Mucosa of stomach (tissue), 1 donor: ENCODE results near the gene CDC34.
"Not testable (repeated sequence)": the region's sequence is repeated elsewhere in the genome, so short reads cannot be mapped to it uniquely, and the experiment has no call there.

ENCODE experiments used
- H3K27me3 ChIP-seq: one replicate; pipeline ENCODE4 v1.7.0; 2013; ENCODE audit warnings: mild to moderate bottlenecking, low read length; ENCODE audit not compliant: control insufficient read depth, insufficient read depth
- H3K36me3 ChIP-seq: one replicate; pipeline ENCODE4 v1.7.0; 2013; ENCODE audit warnings: low read length; ENCODE audit not compliant: control insufficient read depth, insufficient read depth
- H3K4me1 ChIP-seq: one replicate; pipeline ENCODE4 v1.7.0; 2013; ENCODE audit warnings: mild to moderate bottlenecking, low read length; ENCODE audit not compliant: control insufficient read depth, insufficient read depth
- H3K4me3 ChIP-seq: one replicate; pipeline ENCODE4 v1.7.0; 2013; ENCODE audit warnings: low read length
- H3K9ac ChIP-seq: one replicate; pipeline ENCODE4 v1.7.0; 2013; ENCODE audit warnings: mild to moderate bottlenecking, low read length, moderate library complexity
- H3K9me3 ChIP-seq: one replicate; pipeline ENCODE4 v1.7.0; 2013; ENCODE audit warnings: mild to moderate bottlenecking, low read length, moderate library complexity; ENCODE audit not compliant: control insufficient read depth
- donor health status: Pancreatic carcinoma.

The CDC34 gene

DNA sequence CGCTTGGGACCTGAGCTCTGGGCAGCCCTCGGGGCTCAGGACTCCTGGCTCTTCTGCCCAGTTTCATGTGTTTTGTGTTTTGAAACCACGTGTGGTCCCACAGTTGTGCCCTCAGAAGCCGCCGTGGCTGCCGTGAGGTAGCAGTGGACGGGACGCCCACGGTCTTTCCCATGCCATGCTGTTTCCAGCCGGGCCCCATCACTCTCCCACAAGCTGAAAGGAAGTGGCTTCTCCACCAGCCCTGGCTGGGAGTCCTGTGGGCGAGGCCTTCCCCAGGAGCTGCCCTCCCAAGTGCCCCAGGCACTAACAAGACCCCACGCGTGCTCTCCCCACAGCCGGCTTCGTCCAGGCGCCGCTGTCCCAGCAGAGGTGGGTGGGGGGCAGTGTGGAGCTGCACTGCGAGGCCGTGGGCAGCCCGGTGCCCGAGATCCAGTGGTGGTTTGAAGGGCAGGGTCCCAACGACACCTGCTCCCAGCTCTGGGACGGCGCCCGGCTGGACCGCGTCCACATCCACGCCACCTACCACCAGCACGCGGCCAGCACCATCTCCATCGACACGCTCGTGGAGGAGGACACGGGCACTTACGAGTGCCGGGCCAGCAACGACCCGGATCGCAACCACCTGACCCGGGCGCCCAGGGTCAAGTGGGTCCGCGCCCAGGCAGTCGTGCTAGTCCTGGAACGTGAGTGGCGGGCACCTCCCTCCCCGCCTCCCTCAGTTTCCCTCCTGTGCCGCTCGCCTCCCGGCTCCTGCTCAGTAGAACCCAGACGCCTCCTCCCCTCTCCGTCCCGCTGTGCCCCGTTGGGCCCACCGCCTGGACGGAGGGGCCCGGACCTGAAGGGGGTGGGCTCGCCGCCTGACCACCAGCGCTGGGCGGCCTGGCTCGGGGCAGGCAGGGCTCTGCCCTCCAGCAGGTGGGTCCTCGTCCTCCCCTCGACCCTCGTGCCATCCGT lies 46.2 kb downstream of the CDC34 start:
- Histone ChIP-seq H3K9me3 (no peaks in the 10 kb centered on the region), H3K36me3 (no peaks in the 10 kb centered on the region), H3K4me1 (peaks cover 30% of the 10 kb centered on the region), H3K4me3 (no peak overlapping the region), H3K9ac (no peak overlapping the region), H3K27me3 (no peaks in the 10 kb centered on the region)

DNA sequence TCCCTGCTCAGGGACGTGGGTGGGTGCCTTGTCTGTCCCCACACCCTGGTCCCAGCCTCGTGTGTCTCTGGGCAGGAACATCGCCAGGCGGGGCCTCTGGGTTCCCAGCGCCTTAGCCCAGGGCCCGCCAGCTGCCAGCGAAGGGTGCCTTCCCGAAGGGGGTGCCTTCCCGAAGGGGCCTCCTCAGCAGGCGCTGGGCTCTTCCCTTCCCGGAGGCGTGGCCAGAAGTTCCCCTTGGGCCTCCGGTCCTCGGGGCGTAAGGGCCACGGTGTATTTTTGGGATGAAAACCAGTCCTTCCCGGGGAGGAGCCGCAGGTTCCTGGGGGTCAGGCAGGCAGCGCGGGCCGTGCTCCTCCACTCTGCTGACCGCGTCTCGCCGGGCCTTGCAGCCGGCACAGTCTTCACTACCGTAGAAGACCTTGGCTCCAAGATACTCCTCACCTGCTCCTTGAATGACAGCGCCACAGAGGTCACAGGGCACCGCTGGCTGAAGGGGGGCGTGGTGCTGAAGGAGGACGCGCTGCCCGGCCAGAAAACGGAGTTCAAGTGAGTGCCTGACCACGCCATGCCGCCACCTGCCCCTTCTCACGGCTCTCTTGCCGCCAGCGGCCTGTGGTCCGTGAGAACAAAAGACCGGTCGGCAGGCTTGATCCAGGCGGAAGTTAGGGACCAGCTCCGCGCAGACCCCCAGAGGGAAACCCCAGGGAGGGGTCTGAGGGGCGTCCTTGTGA lies 47.7 kb downstream of the CDC34 start:
- Histone ChIP-seq H3K36me3 (no peaks in the 10 kb centered on the region), H3K9ac (no peak overlapping the region), H3K9me3 (no peaks in the 10 kb centered on the region), H3K27me3 (no peaks in the 10 kb centered on the region), H3K4me1 (peaks cover 29% of the 10 kb centered on the region), H3K4me3 (no peak overlapping the region)

DNA sequence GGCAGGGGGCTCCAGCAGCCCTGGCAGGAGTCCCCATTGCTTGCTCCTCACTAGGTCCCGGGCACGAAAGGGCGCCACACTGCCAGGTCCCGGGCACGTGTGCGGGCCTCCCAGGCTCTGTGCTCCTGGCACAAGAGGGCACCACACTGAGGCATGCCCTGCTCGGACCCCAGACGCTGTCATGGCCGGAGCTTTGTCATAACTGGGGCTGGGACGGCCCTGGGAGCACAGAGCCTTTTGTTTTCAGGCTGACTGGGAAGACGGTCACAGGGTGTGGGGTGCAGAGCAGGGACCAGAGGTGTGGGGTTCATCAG lies 48.2 kb downstream of the CDC34 start:
- H3K9ac ChIP-seq = no peak overlapping the region
- no peaks in the 10 kb centered on the region for H3K9me3 ChIP-seq
- no peaks in the 10 kb centered on the region for H3K27me3 ChIP-seq
- H3K4me1 ChIP-seq = peaks cover 24% of the 10 kb centered on the region
- H3K36me3 ChIP-seq = no peaks in the 10 kb centered on the region
- H3K4me3 ChIP-seq = no peak overlapping the region

DNA sequence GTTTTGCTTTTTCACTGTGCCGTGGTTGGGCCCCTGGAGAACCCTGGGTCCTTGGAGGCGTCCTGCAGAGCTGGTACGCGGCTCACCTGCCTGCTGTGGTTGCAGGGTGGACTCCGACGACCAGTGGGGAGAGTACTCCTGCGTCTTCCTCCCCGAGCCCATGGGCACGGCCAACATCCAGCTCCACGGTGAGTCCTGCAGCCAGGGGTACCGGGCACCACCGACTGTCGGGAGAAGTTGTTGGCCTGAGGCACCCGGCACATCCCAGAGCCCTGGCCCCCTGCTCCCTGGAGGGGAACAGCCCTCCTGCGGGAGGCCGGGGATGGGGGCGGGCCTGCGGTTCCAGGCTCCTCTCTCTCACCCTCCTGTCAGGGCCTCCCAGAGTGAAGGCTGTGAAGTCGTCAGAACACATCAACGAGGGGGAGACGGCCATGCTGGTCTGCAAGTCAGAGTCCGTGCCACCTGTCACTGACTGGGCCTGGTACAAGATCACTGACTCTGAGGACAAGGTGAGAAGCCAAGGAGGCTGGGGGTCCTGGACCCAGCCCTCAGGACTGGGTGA lies 48.8 kb downstream of the CDC34 start:
- no peak overlapping the region for H3K4me3 ChIP-seq
- H3K9ac ChIP-seq = no peak overlapping the region
- no peaks in the 10 kb centered on the region for H3K9me3 ChIP-seq
- no peaks in the 10 kb centered on the region for H3K27me3 ChIP-seq
- peaks cover 18% of the 10 kb centered on the region for H3K4me1 ChIP-seq
- H3K36me3 ChIP-seq = no peaks in the 10 kb centered on the region

DNA sequence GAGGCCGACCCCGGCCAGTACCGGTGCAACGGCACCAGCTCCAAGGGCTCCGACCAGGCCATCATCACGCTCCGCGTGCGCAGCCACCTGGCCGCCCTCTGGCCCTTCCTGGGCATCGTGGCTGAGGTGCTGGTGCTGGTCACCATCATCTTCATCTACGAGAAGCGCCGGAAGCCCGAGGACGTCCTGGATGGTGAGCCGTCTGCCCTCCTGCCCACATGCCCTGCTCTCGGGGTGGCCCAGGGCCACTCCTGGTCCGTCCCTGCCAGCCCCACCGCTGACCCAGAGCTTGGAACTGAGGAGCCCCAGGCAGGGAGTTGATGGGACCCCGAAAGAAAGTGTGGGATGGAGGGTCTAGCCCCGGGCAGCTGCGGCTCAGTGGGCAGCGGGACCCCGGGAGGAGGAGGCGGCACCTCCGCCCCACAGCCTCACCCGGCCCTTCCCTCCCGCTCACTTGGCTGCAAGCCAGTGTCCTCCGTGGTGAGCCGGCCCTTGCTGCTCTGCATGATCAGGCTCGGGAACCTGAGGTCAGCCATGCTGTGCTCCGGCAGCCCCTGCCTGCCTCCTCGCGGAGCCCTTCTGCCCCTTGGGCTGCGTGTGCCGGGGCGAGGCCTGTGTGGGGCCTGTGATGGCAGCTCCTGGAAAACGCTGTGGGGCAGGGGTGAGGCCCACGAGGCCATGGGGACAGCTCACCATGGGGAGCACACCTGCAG lies 50.0 kb downstream of the CDC34 start:
- Histone ChIP-seq H3K4me1 (peaks cover 8% of the 10 kb centered on the region), H3K27me3 (no peaks in the 10 kb centered on the region), H3K9ac (no peak overlapping the region), H3K9me3 (no peaks in the 10 kb centered on the region), H3K36me3 (no peaks in the 10 kb centered on the region), H3K4me3 (no peak overlapping the region)

DNA sequence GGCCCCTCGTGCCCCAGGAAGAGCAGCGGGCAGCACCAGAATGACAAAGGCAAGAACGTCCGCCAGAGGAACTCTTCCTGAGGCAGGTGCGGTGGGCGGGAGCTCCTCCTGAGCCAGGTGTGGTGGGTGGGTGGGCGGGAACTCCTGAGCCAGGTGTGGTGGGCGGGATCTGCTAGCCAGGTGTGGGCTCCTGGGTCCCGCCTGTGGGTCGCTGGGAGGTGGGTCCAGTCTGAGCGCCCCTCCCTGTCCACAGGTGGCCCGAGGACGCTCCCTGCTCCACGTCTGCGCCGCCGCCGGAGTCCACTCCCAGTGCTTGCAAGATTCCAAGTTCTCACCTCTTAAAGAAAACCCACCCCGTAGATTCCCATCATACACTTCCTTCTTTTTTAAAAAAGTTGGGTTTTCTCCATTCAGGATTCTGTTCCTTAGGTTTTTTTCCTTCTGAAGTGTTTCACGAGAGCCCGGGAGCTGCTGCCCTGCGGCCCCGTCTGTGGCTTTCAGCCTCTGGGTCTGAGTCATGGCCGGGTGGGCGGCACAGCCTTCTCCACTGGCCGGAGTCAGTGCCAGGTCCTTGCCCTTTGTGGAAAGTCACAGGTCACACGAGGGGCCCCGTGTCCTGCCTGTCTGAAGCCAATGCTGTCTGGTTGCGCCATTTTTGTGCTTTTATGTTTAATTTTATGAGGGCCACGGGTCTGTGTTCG lies 51.1 kb downstream of the CDC34 start:
- Histone ChIP-seq H3K4me1 (no peaks in the 10 kb centered on the region), H3K4me3 (no peak overlapping the region), H3K9me3 (no peaks in the 10 kb centered on the region), H3K36me3 (no peaks in the 10 kb centered on the region), H3K27me3 (no peaks in the 10 kb centered on the region), H3K9ac (no peak overlapping the region)

DNA sequence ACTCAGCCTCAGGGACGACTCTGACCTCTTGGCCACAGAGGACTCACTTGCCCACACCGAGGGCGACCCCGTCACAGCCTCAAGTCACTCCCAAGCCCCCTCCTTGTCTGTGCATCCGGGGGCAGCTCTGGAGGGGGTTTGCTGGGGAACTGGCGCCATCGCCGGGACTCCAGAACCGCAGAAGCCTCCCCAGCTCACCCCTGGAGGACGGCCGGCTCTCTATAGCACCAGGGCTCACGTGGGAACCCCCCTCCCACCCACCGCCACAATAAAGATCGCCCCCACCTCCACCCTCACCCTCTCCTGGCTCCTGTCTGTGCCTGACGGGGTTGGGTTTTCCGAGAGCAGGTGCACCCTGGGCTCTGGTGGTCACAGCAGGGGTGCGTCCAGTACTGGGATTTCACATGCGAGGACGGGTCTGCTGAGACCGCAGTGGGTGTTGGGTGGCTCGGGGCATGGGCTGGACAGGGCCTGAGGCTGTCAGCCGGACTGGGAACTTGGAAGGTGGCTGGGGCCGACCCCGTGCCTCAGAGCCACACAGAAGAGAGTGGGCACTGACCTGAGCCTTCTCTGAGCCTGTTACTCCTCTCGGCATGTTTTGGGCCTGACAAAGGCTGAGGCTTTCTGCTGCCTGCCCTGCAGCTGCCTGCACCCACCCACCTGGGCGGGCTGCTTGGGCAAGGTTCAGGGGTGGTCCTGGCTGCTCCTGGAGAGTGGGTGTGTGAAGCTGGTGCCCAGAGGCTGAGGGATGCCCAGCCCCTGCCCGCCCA lies 51.8 kb downstream of the CDC34 start:
- H3K9ac ChIP-seq = no peak overlapping the region

DNA sequence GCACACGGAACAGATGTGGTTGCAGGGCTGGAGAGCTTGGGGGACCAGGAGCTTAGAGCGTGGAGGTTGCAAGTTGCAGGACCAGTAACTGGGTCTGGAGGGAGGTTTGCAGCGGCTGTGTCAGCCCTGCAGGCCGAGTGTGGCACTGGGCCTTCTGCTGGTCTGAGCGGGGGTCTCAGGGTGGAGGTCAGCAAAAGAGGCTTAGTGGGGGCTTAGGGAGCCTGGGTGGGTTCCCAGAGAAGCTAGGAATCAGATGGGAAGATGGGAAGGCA lies 52.3 kb downstream of the CDC34 start:
- peaks cover 13% of the 10 kb centered on the region for H3K27me3 ChIP-seq
- H3K4me1 ChIP-seq = peaks cover 8% of the 10 kb centered on the region
- H3K4me3 ChIP-seq = no peak overlapping the region
- no peak overlapping the region for H3K9ac ChIP-seq
- H3K36me3 ChIP-seq = no peaks in the 10 kb centered on the region
- H3K9me3 ChIP-seq = no peaks in the 10 kb centered on the region

More for the DNA sequence above, 51.8 kb downstream of the CDC34 start:
- Histone ChIP-seq H3K4me1 (peaks cover 5% of the 10 kb centered on the region), H3K27me3 (peaks cover 7% of the 10 kb centered on the region), H3K36me3 (no peaks in the 10 kb centered on the region), H3K4me3 (no peak overlapping the region), H3K9me3 (no peaks in the 10 kb centered on the region)

DNA sequence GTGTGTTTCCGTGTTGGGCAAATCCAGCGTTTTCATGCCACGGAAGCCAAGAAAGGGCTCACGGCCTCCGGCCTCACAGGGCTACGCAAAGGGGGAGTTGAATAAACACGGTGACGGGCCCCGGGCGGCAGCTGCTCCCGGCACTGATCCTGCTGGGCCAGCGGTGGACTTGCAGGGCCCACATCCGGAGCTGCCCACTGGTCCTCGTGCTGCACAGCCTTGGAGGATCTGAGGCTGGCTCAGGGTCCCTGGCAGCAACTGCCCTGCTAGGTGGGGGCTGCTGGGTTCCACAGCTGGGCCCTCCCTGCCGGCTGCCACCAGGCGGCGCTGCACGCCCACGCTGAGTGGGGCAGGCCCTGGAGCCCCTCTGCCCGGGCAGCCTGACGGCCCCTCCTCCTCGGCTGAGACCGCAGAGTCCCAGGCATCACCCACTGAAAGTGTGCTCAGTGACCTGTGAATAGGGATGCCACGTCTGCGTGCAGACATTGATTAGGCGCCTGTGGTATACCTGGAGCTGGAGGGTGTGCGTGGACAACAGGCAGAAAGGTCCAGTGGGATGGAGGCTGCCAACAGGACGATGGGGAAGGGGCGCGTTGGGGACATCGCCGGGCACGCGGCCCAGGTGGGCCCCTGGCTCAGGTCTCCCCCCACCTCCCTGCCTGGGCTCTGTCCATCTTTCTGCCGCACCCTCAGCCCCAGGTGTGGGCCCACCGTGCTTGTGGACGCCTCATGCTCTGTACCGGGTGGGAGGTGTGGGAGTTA lies 52.9 kb downstream of the CDC34 start:
- H3K9me3 ChIP-seq = no peaks in the 10 kb centered on the region
- H3K27me3 ChIP-seq = peaks cover 18% of the 10 kb centered on the region
- no peak overlapping the region for H3K4me3 ChIP-seq
- peaks cover 12% of the 10 kb centered on the region for H3K4me1 ChIP-seq
- H3K36me3 ChIP-seq = no peaks in the 10 kb centered on the region
- H3K9ac ChIP-seq = no peak overlapping the region

DNA sequence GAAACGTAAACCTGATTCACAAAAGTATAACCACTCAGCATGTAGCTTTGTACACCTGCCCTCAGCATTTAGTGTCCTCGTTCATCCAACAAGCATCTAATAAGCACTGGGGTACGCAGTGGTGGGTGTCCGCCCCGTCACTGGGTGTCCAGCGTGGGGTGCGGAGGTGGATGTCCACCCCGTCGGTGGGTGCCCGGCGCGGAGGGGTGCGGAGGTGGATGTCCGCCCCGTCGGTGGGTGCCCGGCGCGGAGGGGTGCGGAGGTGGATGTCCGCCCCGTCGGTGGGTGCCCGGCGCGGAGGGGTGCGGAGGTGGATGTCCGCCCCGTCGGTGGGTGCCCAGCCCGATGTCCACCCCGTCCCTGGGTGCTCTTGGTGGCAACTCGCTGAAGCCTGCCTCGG lies 53.6 kb downstream of the CDC34 start:
- H3K9me3 ChIP-seq, H3K36me3 ChIP-seq, H3K4me3 ChIP-seq, H3K9ac ChIP-seq: not testable (repeated sequence)
- H3K4me1 ChIP-seq = peaks cover 12% of the 10 kb centered on the region
- peaks cover 18% of the 10 kb centered on the region for H3K27me3 ChIP-seq
